Measurements from ENCODE around the gene KRT33A. TPM values are rescaled to one million over a fixed set of nuclear protein-coding genes. Genes with fewer than 3 reads are reported as not detected.
"Not testable (repeated sequence)": the region's sequence is repeated elsewhere in the genome, so short reads cannot be mapped to it uniquely, and the experiment has no call there.

KRT33A gene
- total RNA-seq (not detected), polyA plus RNA-seq (not detected)
- long read RNA-seq, donor 1, result 0 reads
- long read RNA-seq, donor 2, result 0 reads
- long read RNA-seq, donor 3, result 0 reads
- long read RNA-seq, donor 4, result 0 reads
- long read RNA-seq, donor 5, result 0 reads

DNA sequence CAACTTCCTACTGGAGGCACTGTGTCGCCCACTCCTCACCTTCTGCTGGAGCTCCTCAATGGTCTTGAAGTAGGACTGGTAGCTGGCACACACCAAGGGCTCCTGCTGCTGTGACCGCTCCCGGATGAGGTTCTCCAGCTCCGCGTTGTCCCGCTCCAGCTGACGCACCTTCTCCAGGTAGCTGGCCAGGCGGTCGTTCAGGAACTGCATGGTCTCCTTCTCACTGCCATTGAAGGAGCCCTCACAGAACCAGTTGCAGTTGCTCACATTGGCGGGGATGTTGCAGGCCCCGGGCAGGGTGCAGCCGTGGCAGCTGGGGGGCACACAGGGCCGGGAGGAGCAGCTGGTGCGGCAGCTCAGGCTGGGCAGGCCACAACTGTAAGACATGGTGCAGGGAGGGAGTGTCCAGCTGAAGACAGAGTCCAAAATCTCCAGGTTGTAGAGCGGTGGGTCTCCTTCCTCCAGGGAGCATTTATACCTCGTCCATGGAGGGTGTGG, at the start of gene KRT33A:
Gene KRT33A, minus strand, starts transcription at position 448 of the 498 bp plus-strand sequence. Its CDS starts 61 bp downstream, at position 387.
- 91 to 92% methylated on average over 16 of the region's 16 CpGs for WGBS, 2 donors
- not testable (repeated sequence) for H3K36me3 ChIP-seq (ENCODE audit: control insufficient read depth in 4 of 4, insufficient read depth in 4 of 4, low read length in 4 of 4); DNase-seq; ATAC-seq (ENCODE audit: insufficient read depth, low FRiP score); H3K4me3 ChIP-seq; H3K9me3 ChIP-seq (ENCODE audit: control insufficient read depth in 4 of 4, insufficient read depth in 3 of 4, low read length in 3 of 4); H3K9ac ChIP-seq (ENCODE audit: insufficient read depth in 1 of 2, low read length in 2 of 2); H3K27me3 ChIP-seq (ENCODE audit: control insufficient read depth in 3 of 3, insufficient read depth in 3 of 3, low read length in 2 of 3); H3K4me1 ChIP-seq (ENCODE audit: control insufficient read depth in 5 of 5, insufficient read depth in 5 of 5, low read length in 5 of 5); H3K27ac ChIP-seq (ENCODE audit: low read depth in 1 of 2, low read length in 1 of 2)

DNA sequence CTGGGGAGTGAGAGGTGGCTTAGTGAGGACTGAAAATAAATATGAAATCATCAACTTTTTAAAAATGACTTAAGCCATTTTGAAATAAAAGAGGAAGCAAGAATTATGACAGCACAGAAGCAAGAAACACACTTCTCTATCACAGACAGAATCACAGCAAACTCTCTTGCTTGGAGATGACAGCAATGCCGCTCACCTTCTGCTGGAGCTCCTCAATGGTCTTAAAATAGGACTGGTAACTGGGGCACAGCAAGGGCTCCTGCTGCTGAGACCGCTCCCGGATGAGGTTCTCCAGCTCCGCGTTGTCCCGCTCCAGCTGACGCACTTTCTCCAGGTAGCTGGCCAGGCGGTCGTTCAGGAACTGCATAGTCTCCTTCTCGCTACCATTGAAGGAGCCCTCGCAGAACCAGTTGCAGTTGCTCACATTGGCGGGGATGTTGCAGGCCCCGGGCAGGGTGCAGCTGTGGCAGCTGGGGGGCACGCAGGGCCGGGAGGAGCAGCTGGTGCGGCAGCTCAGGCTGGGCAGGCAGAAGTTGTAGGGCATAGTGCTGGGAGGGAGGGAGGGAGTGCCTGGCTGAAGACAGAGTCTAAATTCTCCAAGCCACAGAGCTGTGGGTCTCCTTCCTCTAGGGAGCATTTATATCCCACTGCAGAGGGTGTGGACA, 46.5 kb upstream of the KRT33A start, which contains the start of gene KRT31:
Gene KRT31, minus strand, starts transcription at position 613 of the 665 bp plus-strand sequence. Its CDS starts 69 bp downstream, at position 544.
- no peak within 1 kb of the TSS for H3K9ac ChIP-seq (ENCODE audit: insufficient read depth in 1 of 2, low read length in 2 of 2)
- H3K36me3 ChIP-seq (ENCODE audit: control insufficient read depth in 4 of 4, insufficient read depth in 4 of 4, low read length in 4 of 4), result no peaks in the 10 kb centered on the region
- no peak within 1 kb of the TSS for H3K4me3 ChIP-seq
- DNase-seq (no peak), ATAC-seq (ENCODE audit: insufficient read depth, low FRiP score) (no peak)
- peaks cover 0 to 4% (median 0%) of the 10 kb centered on the region in 5 donors for H3K4me1 ChIP-seq (ENCODE audit: control insufficient read depth in 5 of 5, insufficient read depth in 5 of 5, low read length in 5 of 5)
- WGBS, 2 donors, result 88 to 96% methylated on average over 15 to 16 of the region's 16 CpGs
- TF ChIP-seq, protein P1, sequence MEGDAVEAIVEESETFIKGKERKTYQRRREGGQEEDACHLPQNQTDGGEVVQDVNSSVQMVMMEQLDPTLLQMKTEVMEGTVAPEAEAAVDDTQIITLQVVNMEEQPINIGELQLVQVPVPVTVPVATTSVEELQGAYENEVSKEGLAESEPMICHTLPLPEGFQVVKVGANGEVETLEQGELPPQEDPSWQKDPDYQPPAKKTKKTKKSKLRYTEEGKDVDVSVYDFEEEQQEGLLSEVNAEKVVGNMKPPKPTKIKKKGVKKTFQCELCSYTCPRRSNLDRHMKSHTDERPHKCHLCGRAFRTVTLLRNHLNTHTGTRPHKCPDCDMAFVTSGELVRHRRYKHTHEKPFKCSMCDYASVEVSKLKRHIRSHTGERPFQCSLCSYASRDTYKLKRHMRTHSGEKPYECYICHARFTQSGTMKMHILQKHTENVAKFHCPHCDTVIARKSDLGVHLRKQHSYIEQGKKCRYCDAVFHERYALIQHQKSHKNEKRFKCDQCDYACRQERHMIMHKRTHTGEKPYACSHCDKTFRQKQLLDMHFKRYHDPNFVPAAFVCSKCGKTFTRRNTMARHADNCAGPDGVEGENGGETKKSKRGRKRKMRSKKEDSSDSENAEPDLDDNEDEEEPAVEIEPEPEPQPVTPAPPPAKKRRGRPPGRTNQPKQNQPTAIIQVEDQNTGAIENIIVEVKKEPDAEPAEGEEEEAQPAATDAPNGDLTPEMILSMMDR (IDR thresholded peaks at IDR 0.05; ENCODE audit: control extremely low read depth, extremely low read depth), result no peak
- no peaks in the 10 kb centered on the region for H3K9me3 ChIP-seq (ENCODE audit: control insufficient read depth in 4 of 4, insufficient read depth in 3 of 4, low read length in 3 of 4)
- H3K27me3 ChIP-seq (ENCODE audit: control insufficient read depth in 3 of 3, insufficient read depth in 3 of 3, low read length in 2 of 3), result peaks cover 0 to 2% (median 0%) of the 10 kb centered on the region in 3 donors
- no peak within 1 kb of the TSS for H3K27ac ChIP-seq (ENCODE audit: low read depth in 1 of 2, low read length in 1 of 2)

DNA sequence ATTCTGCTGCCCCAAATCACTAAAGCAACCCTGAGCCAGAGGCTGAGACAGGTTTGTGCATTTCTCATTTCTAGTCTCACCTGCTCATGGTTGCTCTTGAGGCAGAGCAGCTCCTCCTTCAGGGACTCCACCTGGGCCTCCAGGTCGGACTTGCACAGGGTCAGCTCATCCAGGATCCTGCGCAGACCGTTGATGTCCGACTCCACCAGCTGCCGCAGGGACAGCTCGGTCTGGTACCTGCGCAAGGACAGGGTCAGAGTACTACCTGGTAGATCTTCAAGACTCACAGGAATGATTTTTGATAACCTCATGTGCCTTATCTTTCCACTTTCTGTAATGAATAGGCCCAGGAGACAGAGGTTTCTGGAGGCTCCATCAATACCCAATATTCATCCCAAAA, 45.7 kb upstream of the KRT33A start:
- 92 to 96% methylated on average over 7 of the region's 7 CpGs for WGBS, 2 donors
- TF ChIP-seq, protein P1 (IDR thresholded peaks at IDR 0.05; ENCODE audit: control extremely low read depth, extremely low read depth), result no peak
- DNase-seq, result no peak

DNA sequence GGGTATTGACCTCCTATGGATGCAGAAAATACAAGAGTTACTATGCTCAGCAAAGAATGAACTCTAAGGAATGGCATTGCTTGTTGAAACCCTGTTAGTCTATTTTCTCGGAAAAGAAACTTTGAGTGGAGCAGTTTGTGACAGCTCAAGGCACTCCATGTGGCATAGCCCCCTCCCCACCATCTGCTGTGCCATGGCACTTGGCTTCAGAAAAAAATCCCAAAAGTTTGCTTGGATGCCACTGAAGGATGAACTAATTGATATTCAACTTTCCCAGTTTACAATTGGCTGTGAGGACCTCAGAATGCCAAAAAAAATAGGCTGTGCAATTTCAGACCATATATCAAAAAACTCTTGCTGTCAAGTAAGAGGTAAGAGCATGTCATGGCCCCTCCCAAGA, 45.0 kb upstream of the KRT33A start:
- ATAC-seq (ENCODE audit: insufficient read depth, low FRiP score) (no peak), DNase-seq (no peak)
- TF ChIP-seq, protein P1 (IDR thresholded peaks at IDR 0.05; ENCODE audit: control extremely low read depth, extremely low read depth), result no peak

More for the DNA sequence above, 45.7 kb upstream of the KRT33A start:
- Histone ChIP-seq H3K27ac (ENCODE audit: low read depth in 1 of 2, low read length in 1 of 2) (no peak overlapping the region), H3K4me1 (ENCODE audit: control insufficient read depth in 5 of 5, insufficient read depth in 5 of 5, low read length in 5 of 5) (peaks cover 0 to 4% (median 0%) of the 10 kb centered on the region in 5 donors), H3K4me3 (no peak overlapping the region), H3K36me3 (ENCODE audit: control insufficient read depth in 4 of 4, insufficient read depth in 4 of 4, low read length in 4 of 4) (no peaks in the 10 kb centered on the region), H3K9me3 (ENCODE audit: control insufficient read depth in 4 of 4, insufficient read depth in 3 of 4, low read length in 3 of 4) (no peaks in the 10 kb centered on the region), H3K27me3 (ENCODE audit: control insufficient read depth in 3 of 3, insufficient read depth in 3 of 3, low read length in 2 of 3) (peaks cover 0 to 4% (median 0%) of the 10 kb centered on the region in 3 donors), H3K9ac (ENCODE audit: insufficient read depth in 1 of 2, low read length in 2 of 2) (no peak overlapping the region)
- no peak for ATAC-seq (ENCODE audit: insufficient read depth, low FRiP score)

DNA sequence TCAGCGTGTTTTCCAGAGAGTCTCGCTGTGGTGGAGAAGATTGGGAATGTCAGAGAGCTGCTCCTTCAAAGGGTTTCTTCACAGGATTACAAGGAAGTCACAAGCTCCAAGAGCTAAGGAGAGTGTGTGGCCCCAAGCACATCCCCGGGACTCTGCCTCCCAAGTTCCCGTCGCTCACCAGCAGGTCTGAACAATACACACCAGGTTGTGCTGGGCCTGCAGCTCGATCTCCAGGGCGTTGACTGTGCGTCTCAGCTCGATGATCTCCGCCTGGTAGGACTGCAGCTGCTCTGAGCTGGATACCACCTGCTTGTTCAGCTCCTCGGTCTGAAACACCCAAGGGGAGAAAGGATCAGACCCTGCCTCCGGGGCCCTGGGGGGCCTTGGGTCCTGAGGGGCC, 44.4 kb upstream of the KRT33A start:
- not testable (repeated sequence) for H3K4me1 ChIP-seq (ENCODE audit: control insufficient read depth in 5 of 5, insufficient read depth in 5 of 5, low read length in 5 of 5); H3K27ac ChIP-seq (ENCODE audit: low read depth in 1 of 2, low read length in 1 of 2); H3K9ac ChIP-seq (ENCODE audit: insufficient read depth in 1 of 2, low read length in 2 of 2); H3K9me3 ChIP-seq (ENCODE audit: control insufficient read depth in 4 of 4, insufficient read depth in 3 of 4, low read length in 3 of 4); ATAC-seq (ENCODE audit: insufficient read depth, low FRiP score); H3K36me3 ChIP-seq (ENCODE audit: control insufficient read depth in 4 of 4, insufficient read depth in 4 of 4, low read length in 4 of 4); H3K27me3 ChIP-seq (ENCODE audit: control insufficient read depth in 3 of 3, insufficient read depth in 3 of 3, low read length in 2 of 3); H3K4me3 ChIP-seq; DNase-seq
- WGBS, 2 donors, result 90 to 94% methylated on average over 9 to 12 of the region's 12 CpGs

More for the DNA sequence above, 45.0 kb upstream of the KRT33A start:
- H3K4me3 ChIP-seq, result no peak overlapping the region
- H3K27ac ChIP-seq (ENCODE audit: low read depth in 1 of 2, low read length in 1 of 2), result no peak overlapping the region
- H3K9ac ChIP-seq (ENCODE audit: insufficient read depth in 1 of 2, low read length in 2 of 2), result no peak overlapping the region
- peaks cover 0 to 4% (median 0%) of the 10 kb centered on the region in 3 donors for H3K27me3 ChIP-seq (ENCODE audit: control insufficient read depth in 3 of 3, insufficient read depth in 3 of 3, low read length in 2 of 3)
- H3K36me3 ChIP-seq (ENCODE audit: control insufficient read depth in 4 of 4, insufficient read depth in 4 of 4, low read length in 4 of 4), result no peaks in the 10 kb centered on the region
- 94 to 95% methylated on average over 1 of the region's 1 CpG for WGBS, 2 donors
- H3K4me1 ChIP-seq (ENCODE audit: control insufficient read depth in 5 of 5, insufficient read depth in 5 of 5, low read length in 5 of 5), result peaks cover 0 to 4% (median 0%) of the 10 kb centered on the region in 5 donors
- H3K9me3 ChIP-seq (ENCODE audit: control insufficient read depth in 4 of 4, insufficient read depth in 3 of 4, low read length in 3 of 4), result no peaks in the 10 kb centered on the region
